ENCODE data around the gene BCL6. TPM values are rescaled to one million over a fixed set of nuclear protein-coding genes. Genes with fewer than 3 reads are reported as not detected.

Gene BCL6
- total RNA-seq (ENCODE audit: unreplicated experiment) = 7.6 TPM
- long read RNA-seq, partial matches to known transcripts = 0 of 1 reads
- long read RNA-seq, other reads (novel, unspliced or antisense) = 1 of 1 reads

DNA sequence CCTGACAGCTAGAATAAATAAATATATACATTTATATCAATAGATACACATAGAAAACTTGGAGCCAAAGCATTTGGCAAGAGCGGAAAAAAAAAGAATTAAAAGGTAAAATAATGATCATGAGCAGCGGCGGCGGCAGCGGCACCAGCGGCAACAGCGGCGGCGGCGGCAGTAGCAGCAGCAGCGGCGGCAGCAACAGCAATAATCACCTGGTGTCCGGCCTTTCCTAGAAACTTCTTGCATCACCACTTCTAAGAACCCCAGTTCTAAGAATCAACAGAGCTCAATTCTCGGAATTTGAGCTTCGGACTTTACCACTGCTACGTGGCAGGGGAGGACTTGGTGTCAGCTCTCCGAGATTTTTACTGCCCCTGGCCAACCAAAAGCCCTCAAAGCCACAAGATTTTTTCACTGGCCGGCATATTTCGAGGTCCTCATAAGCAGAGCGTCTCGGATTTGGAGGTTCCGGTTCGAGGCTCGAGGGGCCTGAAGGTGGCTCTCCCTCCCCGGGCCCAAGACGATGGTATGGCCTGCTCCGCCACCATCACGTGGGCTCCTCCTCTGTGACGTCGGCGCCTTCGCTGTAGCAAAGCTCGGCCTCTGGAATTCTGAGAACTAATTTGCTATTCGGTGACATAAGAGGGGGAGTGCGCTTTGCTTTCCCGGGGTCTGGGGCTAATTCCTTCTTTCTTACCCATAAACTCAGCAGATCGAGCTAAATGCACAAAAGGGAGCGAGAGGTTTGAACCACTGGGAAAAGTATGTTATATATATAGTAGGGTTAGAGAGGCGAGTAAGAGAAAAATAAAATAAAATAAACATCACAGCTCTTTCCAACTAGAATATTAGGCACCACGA is at the start of gene BCL6:
BCL6 (minus strand) TSS at position 268 of the 858 bp plus-strand sequence. CDS start 11,775 bp downstream, outside the sequence.
- DNase-seq (ENCODE audit: low spot score) = peak; percentile 80
- no peaks in the 10 kb centered on the region for H3K36me3 Mint-ChIP-seq (ENCODE audit: low read depth, unreplicated experiment)
- peaks cover 37% of the 10 kb centered on the region for H3K4me1 Mint-ChIP-seq (ENCODE audit: unreplicated experiment)
- H3K4me3 Mint-ChIP-seq (ENCODE audit: unreplicated experiment) = peak within 1 kb of the TSS; percentile 93
- H3K27ac Mint-ChIP-seq (ENCODE audit: unreplicated experiment) = peak within 1 kb of the TSS; percentile 99
- TF ChIP-seq, protein P1, sequence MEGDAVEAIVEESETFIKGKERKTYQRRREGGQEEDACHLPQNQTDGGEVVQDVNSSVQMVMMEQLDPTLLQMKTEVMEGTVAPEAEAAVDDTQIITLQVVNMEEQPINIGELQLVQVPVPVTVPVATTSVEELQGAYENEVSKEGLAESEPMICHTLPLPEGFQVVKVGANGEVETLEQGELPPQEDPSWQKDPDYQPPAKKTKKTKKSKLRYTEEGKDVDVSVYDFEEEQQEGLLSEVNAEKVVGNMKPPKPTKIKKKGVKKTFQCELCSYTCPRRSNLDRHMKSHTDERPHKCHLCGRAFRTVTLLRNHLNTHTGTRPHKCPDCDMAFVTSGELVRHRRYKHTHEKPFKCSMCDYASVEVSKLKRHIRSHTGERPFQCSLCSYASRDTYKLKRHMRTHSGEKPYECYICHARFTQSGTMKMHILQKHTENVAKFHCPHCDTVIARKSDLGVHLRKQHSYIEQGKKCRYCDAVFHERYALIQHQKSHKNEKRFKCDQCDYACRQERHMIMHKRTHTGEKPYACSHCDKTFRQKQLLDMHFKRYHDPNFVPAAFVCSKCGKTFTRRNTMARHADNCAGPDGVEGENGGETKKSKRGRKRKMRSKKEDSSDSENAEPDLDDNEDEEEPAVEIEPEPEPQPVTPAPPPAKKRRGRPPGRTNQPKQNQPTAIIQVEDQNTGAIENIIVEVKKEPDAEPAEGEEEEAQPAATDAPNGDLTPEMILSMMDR (IDR thresholded peaks at IDR 0.05; ENCODE audit: unreplicated experiment) = no peak
- H3K9me3 Mint-ChIP-seq (ENCODE audit: unreplicated experiment) = no peaks in the 10 kb centered on the region
- H3K27me3 Mint-ChIP-seq (ENCODE audit: unreplicated experiment) = peaks cover 3% of the 10 kb centered on the region

DNA sequence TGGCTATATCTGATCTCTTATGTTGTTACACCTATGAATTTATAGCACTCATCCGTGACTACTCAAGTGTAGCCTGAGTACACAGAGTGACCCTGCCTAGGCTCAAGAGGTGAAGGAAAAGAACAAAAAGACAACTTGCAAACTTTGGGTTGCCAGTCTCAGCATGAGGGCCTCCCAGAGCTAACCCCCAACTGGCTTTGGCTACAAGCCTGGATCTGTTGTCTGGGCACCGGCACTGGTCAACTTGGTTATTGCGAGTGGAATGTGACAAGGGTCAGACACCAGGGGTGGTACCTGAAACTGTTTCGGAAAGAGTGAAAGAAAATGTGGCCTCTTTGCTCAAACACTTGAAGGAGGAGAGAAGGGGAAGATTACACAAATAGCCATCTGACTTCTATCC is 49.5 kb upstream of the BCL6 start:
- H3K4me3 Mint-ChIP-seq (ENCODE audit: unreplicated experiment) = no peak overlapping the region
- TF ChIP-seq, protein P1 (IDR thresholded peaks at IDR 0.05; ENCODE audit: unreplicated experiment) = no peak
- H3K27ac Mint-ChIP-seq (ENCODE audit: unreplicated experiment) = no peak overlapping the region
- H3K9me3 Mint-ChIP-seq (ENCODE audit: unreplicated experiment) = no peaks in the 10 kb centered on the region
- H3K4me1 Mint-ChIP-seq (ENCODE audit: unreplicated experiment) = no peaks in the 10 kb centered on the region
- DNase-seq (ENCODE audit: low spot score) = no peak
- H3K27me3 Mint-ChIP-seq (ENCODE audit: unreplicated experiment) = no peaks in the 10 kb centered on the region
- H3K36me3 Mint-ChIP-seq (ENCODE audit: low read depth, unreplicated experiment) = no peaks in the 10 kb centered on the region

DNA sequence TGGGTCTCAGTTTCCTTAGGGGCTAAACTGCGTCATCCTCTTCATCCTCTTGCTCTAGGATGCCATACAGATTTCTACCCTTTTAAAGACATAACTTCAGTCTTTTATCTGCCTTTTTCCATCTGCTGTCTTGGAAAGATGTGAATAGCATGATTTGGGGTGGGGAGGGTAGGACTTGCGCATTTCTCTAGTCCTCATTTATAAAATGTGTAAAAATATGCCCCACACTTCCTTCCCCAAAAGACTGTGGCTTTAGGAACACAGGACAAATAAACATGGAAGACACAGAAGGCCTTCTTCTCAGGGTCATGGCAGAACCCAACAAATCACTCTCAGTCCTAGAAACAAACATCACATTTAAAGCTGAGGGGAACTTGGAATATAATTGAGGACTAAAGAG is 48.4 kb upstream of the BCL6 start:
- Mint-ChIP-seq H3K27ac (ENCODE audit: unreplicated experiment) (no peak overlapping the region), H3K36me3 (ENCODE audit: low read depth, unreplicated experiment) (no peaks in the 10 kb centered on the region), H3K4me1 (ENCODE audit: unreplicated experiment) (no peaks in the 10 kb centered on the region), H3K27me3 (ENCODE audit: unreplicated experiment) (no peaks in the 10 kb centered on the region), H3K4me3 (ENCODE audit: unreplicated experiment) (no peak overlapping the region), H3K9me3 (ENCODE audit: unreplicated experiment) (no peaks in the 10 kb centered on the region)
- DNase-seq (ENCODE audit: low spot score) = no peak
- TF ChIP-seq, protein P1 (IDR thresholded peaks at IDR 0.05; ENCODE audit: unreplicated experiment) = no peak

DNA sequence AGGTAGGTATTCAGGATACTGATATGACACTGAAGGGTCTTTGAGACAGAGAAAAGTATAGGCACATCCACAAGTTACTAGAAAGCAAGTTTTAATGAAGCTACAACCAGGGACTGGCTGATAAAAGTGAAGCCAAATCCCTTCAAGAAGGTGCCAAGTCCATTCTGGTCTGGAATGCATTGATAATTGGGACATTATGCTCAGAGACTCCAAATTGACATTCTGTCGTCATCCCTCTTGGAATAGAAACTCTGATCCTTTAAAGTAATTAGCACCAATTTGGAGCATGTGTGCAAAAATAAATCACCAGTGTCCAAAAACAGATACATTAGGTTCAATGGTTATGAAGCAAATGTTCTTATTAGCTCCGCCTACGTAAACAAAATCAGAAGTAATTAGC is 47.3 kb upstream of the BCL6 start:
- TF ChIP-seq, protein P1 (IDR thresholded peaks at IDR 0.05; ENCODE audit: unreplicated experiment) = no peak
- no peaks in the 10 kb centered on the region for H3K4me1 Mint-ChIP-seq (ENCODE audit: unreplicated experiment)
- no peaks in the 10 kb centered on the region for H3K9me3 Mint-ChIP-seq (ENCODE audit: unreplicated experiment)
- DNase-seq (ENCODE audit: low spot score) = no peak
- H3K36me3 Mint-ChIP-seq (ENCODE audit: low read depth, unreplicated experiment) = no peaks in the 10 kb centered on the region
- no peak overlapping the region for H3K27ac Mint-ChIP-seq (ENCODE audit: unreplicated experiment)
- H3K4me3 Mint-ChIP-seq (ENCODE audit: unreplicated experiment) = no peak overlapping the region
- H3K27me3 Mint-ChIP-seq (ENCODE audit: unreplicated experiment) = peaks cover 2% of the 10 kb centered on the region

- no peaks in the 10 kb centered on the region for H3K9me3 Mint-ChIP-seq (ENCODE audit: unreplicated experiment)
- no peak for DNase-seq (ENCODE audit: low spot score)
- TF ChIP-seq, protein P1 (IDR thresholded peaks at IDR 0.05; ENCODE audit: unreplicated experiment) = no peak
- H3K27ac Mint-ChIP-seq (ENCODE audit: unreplicated experiment) = no peak overlapping the region
- no peaks in the 10 kb centered on the region for H3K4me1 Mint-ChIP-seq (ENCODE audit: unreplicated experiment)
- H3K27me3 Mint-ChIP-seq (ENCODE audit: unreplicated experiment) = peaks cover 2% of the 10 kb centered on the region
- no peaks in the 10 kb centered on the region for H3K36me3 Mint-ChIP-seq (ENCODE audit: low read depth, unreplicated experiment)
- H3K4me3 Mint-ChIP-seq (ENCODE audit: unreplicated experiment) = no peak overlapping the region
Measured at GRCh38 chr3:187789872-187790271, 44.6 kb upstream of the BCL6 start.
